NCI-H774 (cell line): ENCODE measurements around the gene SLK.
A peak's percentile ranks its signal among the peaks of the same experiment; 100 is the strongest.

Experiments
- DNase-seq: peaks from one replicate; lab custom pipeline; 2025; lab: John Stamatoyannopoulos, UW

The SLK gene

GRCh38 chr10:103966671-103967447 is at the start of gene SLK:
SLK (plus strand) TSS chr10:103967140; CDS start chr10:103967746, 606 bp downstream.
- peak; percentile 55 for DNase-seq

GRCh38 chr10:103917302-103918052 is 49.5 kb upstream of the SLK start:
- no peak for DNase-seq

GRCh38 chr10:103918053-103918846 is 48.7 kb upstream of the SLK start, which contains the start of gene STN1:
STN1 (minus strand) TSS chr10:103918184; CDS start chr10:103917594, 590 bp downstream.
- peak; percentile 84 for DNase-seq

- DNase-seq, result no peak
These were observed 47.3 kb upstream of the SLK start for GRCh38 chr10:103919648-103920025.

- DNase-seq, result no peak
These were observed 45.7 kb upstream of the SLK start for GRCh38 chr10:103921248-103921647.

- DNase-seq, result no peak
These were observed 45.2 kb upstream of the SLK start for GRCh38 chr10:103921750-103922195.

- no peak for DNase-seq
These were observed 44.3 kb upstream of the SLK start for GRCh38 chr10:103922659-103923058.

- DNase-seq, result no peak
These were observed 43.4 kb upstream of the SLK start for GRCh38 chr10:103923502-103923901.

- DNase-seq, result no peak
These were observed 41.3 kb upstream of the SLK start for GRCh38 chr10:103925591-103925990.

GRCh38 chr10:103926722-103927319 is 40.1 kb upstream of the SLK start:
- no peak for DNase-seq

GRCh38 chr10:103928784-103929183 is 38.2 kb upstream of the SLK start:
- DNase-seq, result no peak

- DNase-seq, result no peak
These were observed 37.5 kb upstream of the SLK start for GRCh38 chr10:103929381-103929921.

GRCh38 chr10:103930449-103930848 is 36.5 kb upstream of the SLK start:
- no peak for DNase-seq

GRCh38 chr10:103930881-103931280 is 36.1 kb upstream of the SLK start:
- DNase-seq, result no peak

GRCh38 chr10:103931603-103932002 is 35.3 kb upstream of the SLK start:
- DNase-seq, result no peak

- no peak for DNase-seq
These were observed 34.7 kb upstream of the SLK start for GRCh38 chr10:103932271-103932670.

GRCh38 chr10:103932971-103933370 is 34.0 kb upstream of the SLK start:
- DNase-seq, result no peak

- DNase-seq, result no peak
These were observed 33.3 kb upstream of the SLK start for GRCh38 chr10:103933557-103934121.

GRCh38 chr10:103934308-103934707 is 32.6 kb upstream of the SLK start:
- DNase-seq, result no peak

- DNase-seq, result no peak
These were observed 30.9 kb upstream of the SLK start for GRCh38 chr10:103936022-103936421.

- no peak for DNase-seq
These were observed 27.4 kb upstream of the SLK start for GRCh38 chr10:103939522-103939921.
